CD8-positive, alpha-beta memory T cell (primary cell): Measurements from ENCODE around the gene PPP1R12B. TPM values are rescaled to one million over a fixed set of nuclear protein-coding genes. Genes with fewer than 3 reads are reported as not detected.
A peak's percentile ranks its signal among the peaks of the same experiment; 100 is the strongest.
"Not testable (repeated sequence)": the region's sequence is repeated elsewhere in the genome, so short reads cannot be mapped to it uniquely, and the experiment has no call there.

Experiments used
- CTCF ChIA-PET: fragments of 350-600 bp; sonication (Branson Sonifier 250); formaldehyde crosslinking; loops from one replicate; lab custom pipeline; 2021; ENCODE audit warnings: antibody characterized with exemption; lab: Charles Lee
- POLR2A ChIA-PET: fragments of 350-600 bp; sonication (Branson Sonifier 250); formaldehyde crosslinking; loops from one replicate; lab custom pipeline; 2021; ENCODE audit warnings: antibody characterized with exemption; lab: Charles Lee
- DNase-seq, 5 donors: peaks; one replicate each; pipeline versions ENCODE4 v3.0.0 to v3.0.0-alpha.2; 2020 to 2022; ENCODE audit warnings: mixed read lengths in 1 of 5
- H3K27ac ChIP-seq: one replicate; pipeline ENCODE4 v1.7.0; 2013; ENCODE audit warnings: low read depth, mild to moderate bottlenecking, low read length, moderate library complexity
- H3K27me3 ChIP-seq: 2 replicates; pipeline ENCODE4 v1.7.0; 2013; ENCODE audit warnings: low read length, mild to moderate bottlenecking; ENCODE audit not compliant: insufficient read depth, poor library complexity, severe bottlenecking
- H3K36me3 ChIP-seq: 2 replicates; pipeline ENCODE4 v1.7.0; 2013; ENCODE audit warnings: mild to moderate bottlenecking, low read length, moderate library complexity; ENCODE audit not compliant: insufficient read depth
- H3K4me1 ChIP-seq: 2 replicates; pipeline ENCODE4 v1.7.0; 2013; ENCODE audit warnings: mild to moderate bottlenecking, low read length, moderate library complexity; ENCODE audit not compliant: insufficient read depth
- H3K4me3 ChIP-seq: 2 replicates; pipeline ENCODE4 v1.7.0; 2013; ENCODE audit warnings: mild to moderate bottlenecking, low read length
- H3K9me3 ChIP-seq: 2 replicates; pipeline ENCODE4 v1.7.0; 2013; ENCODE audit warnings: mild to moderate bottlenecking, low read length
- H3K27ac Mint-ChIP-seq, 8 donors: one replicate each; pipeline ENCODE4 v1.8.0; 2020 to 2021; ENCODE audit warnings: mixed read lengths in 8 of 8, mild to moderate bottlenecking in 6 of 8, inconsistent platforms in 3 of 8, moderate library complexity in 3 of 8
- H3K27me3 Mint-ChIP-seq, 2 donors: one replicate each; pipeline ENCODE4 v1.8.0; 2020 to 2021; ENCODE audit warnings: mixed read lengths in 2 of 2, mild to moderate bottlenecking in 1 of 2, moderate library complexity in 1 of 2
- H3K36me3 Mint-ChIP-seq, 3 donors: one replicate each; pipeline ENCODE4 v1.8.0; 2020 to 2021; ENCODE audit warnings: mixed read lengths in 3 of 3, inconsistent platforms in 1 of 3, mild to moderate bottlenecking in 1 of 3
- H3K4me1 Mint-ChIP-seq, 3 donors: one replicate each; pipeline ENCODE4 v1.8.0; 2020 to 2021; ENCODE audit warnings: mixed read lengths in 3 of 3, inconsistent platforms in 1 of 3, mild to moderate bottlenecking in 1 of 3
- H3K4me3 Mint-ChIP-seq, 7 donors: one replicate each; pipeline ENCODE4 v1.8.0; 2020 to 2021; ENCODE audit warnings: mixed read lengths in 7 of 7, mild to moderate bottlenecking in 6 of 7, moderate library complexity in 4 of 7, inconsistent platforms in 2 of 7
- H3K9me3 Mint-ChIP-seq, 5 donors: one replicate each; pipeline ENCODE4 v1.8.0; 2020 to 2022; ENCODE audit warnings: mixed read lengths in 5 of 5, mild to moderate bottlenecking in 3 of 5, moderate library complexity in 2 of 5, inconsistent platforms in 1 of 5
- polyA plus RNA-seq: library from polyadenylated mRNA; unstranded; fragments of 300-500 nt; fragmentation: Illumina TruSeq; gene quantifications from one replicate; pipeline ENCODE4 v1.2.3, GENCODE V29; 2021
- total RNA-seq, 2 experiments: library from RNA; stranded (reverse); gene quantifications; one replicate each; pipeline ENCODE4 v1.2.3, GENCODE V29; 2021

PPP1R12B gene
- total and polyA plus RNA-seq, 3 experiments from 2014 or later = 11.7 to 13.1 (median 11.9) TPM

DNA sequence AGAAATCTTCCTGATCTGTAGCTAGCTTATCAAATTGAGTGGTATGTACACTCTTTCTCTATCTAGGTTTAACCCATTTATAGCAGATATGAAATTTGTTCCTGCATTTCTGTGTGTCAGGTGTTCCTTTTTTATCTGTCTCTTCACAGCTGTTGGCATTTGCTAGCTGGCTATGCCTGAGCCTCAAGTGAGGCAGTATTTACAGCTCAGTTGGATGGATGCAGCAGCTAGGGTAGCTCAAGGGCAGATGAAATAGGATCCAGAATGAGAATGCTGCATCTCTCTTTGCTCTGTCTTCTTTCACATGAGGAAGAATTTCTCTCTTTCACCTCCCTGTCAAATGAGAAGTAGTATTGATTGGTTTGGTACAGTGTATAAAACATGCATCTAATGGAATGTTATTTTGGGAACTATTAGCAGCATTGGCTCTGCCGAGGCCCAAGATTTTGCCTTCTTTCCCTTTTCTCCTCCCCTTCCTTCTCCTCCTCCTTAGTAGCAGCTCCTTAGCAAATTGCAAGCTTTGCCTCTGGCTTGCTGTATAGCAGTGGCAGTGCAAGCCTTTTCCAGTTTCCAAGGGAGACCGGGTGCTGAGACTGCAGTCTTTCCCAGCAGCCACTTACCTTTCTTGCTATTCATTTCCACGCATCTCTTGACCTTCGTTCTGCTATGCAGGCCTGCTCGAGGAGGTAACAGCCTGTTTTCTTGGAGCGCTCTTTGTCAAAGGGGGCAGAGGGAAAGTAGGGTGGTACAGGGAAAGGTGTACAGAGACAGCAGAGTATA lies 125.0 kb downstream of the PPP1R12B start:
- H3K4me1 ChIP-seq, H3K4me1 Mint-ChIP-seq, DNase-seq, H3K9me3 ChIP-seq, H3K27ac Mint-ChIP-seq, H3K36me3 ChIP-seq, H3K27ac ChIP-seq, CTCF ChIA-PET, H3K4me3 Mint-ChIP-seq, H3K27me3 ChIP-seq, H3K9me3 Mint-ChIP-seq, H3K27me3 Mint-ChIP-seq, H3K4me3 ChIP-seq, POLR2A ChIA-PET: not testable (repeated sequence)
- peaks cover 0 to 13% (median 12%) of the 10 kb centered on the region in 3 donors for H3K36me3 Mint-ChIP-seq

DNA sequence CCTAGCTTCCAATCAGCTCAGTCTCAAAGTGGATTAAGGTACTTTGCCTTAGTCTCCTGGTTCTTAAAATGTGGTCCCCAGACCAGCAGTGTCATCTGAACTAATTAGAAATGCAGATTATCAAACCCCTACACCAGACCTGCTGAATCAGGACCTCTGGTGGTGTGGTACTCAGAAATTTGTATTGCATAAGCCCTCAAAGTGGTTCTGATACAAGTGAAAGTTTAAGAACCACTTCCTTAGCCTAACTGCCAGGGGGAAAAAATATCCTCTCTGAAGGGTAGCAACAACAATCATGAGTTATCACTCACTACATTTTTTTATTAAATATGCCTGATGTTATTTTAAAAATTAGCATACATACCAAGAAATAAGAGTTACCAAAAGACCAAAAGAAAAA lies 131.2 kb downstream of the PPP1R12B start:
- peak overlapping the region in 3 of 8 donors; percentile 11 to 66 (median 36) for H3K27ac Mint-ChIP-seq
- peaks cover 11% of the 10 kb centered on the region for H3K4me1 ChIP-seq
- H3K27me3 Mint-ChIP-seq, DNase-seq, H3K9me3 Mint-ChIP-seq, H3K27me3 ChIP-seq, H3K4me3 Mint-ChIP-seq, H3K27ac ChIP-seq, POLR2A ChIA-PET, H3K4me3 ChIP-seq, H3K36me3 Mint-ChIP-seq, H3K9me3 ChIP-seq, H3K36me3 ChIP-seq, CTCF ChIA-PET: not testable (repeated sequence)
- peaks cover 32 to 49% (median 48%) of the 10 kb centered on the region in 3 donors for H3K4me1 Mint-ChIP-seq

DNA sequence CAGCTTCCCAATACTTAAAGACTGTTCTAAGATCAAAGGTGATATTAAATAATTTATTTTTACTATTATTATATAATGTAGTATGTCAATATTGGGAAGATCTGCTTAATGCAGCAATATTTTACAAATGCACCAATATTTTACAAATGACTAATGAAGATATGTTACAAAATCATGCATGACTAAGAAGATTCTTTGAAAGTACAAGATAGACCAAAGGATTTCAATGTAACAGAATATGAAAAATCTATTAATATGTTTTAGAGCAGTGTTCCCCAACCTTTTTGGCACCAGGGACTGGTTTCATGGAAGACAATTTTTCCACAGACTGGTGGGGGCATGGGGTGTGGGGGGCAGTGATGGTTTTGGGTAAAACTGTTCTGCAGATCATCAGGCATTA lies 132.1 kb downstream of the PPP1R12B start:
- peaks cover 39 to 55% (median 55%) of the 10 kb centered on the region in 3 donors for H3K4me1 Mint-ChIP-seq
- H3K36me3 Mint-ChIP-seq, H3K9me3 Mint-ChIP-seq, H3K36me3 ChIP-seq, CTCF ChIA-PET, DNase-seq, H3K27me3 Mint-ChIP-seq, H3K4me3 Mint-ChIP-seq, H3K27ac Mint-ChIP-seq, H3K27ac ChIP-seq, H3K4me3 ChIP-seq, H3K9me3 ChIP-seq, POLR2A ChIA-PET, H3K27me3 ChIP-seq: not testable (repeated sequence)
- peaks cover 11% of the 10 kb centered on the region for H3K4me1 ChIP-seq

DNA sequence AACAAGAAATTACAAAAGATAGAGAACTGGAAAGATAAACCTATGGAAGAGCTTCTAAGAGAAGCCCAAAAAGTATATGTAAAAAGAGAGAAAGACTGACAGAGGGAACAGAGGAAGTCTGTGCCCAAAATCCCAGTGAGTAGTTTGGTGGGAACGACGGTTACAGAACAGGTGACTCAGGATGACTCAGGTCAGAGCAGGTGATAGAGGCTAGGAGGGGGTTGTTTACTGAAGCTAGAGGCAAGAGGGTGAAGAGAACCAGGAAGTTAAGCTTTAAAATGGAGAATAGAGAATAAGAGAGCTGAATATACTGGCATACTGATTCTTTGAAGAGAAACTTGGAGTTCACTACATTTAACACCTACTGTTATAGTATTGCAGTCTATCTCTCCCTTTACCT lies 134.9 kb downstream of the PPP1R12B start:
- H3K27me3 ChIP-seq, DNase-seq, CTCF ChIA-PET, H3K9me3 Mint-ChIP-seq, H3K27ac ChIP-seq, POLR2A ChIA-PET, H3K4me3 ChIP-seq, H3K27me3 Mint-ChIP-seq, H3K36me3 ChIP-seq, H3K9me3 ChIP-seq: not testable (repeated sequence)
- H3K4me1 ChIP-seq = peaks cover 11% of the 10 kb centered on the region
- Mint-ChIP-seq H3K4me1 (peaks cover 44 to 64% (median 62%) of the 10 kb centered on the region in 3 donors), H3K27ac (peak overlapping the region in 2 of 8 donors; percentile 15 to 65), H3K36me3 (peaks cover 8 to 11% (median 9%) of the 10 kb centered on the region in 3 donors), H3K4me3 (peak overlapping the region in 3 of 7 donors; percentile 1 to 34 (median 20))

DNA sequence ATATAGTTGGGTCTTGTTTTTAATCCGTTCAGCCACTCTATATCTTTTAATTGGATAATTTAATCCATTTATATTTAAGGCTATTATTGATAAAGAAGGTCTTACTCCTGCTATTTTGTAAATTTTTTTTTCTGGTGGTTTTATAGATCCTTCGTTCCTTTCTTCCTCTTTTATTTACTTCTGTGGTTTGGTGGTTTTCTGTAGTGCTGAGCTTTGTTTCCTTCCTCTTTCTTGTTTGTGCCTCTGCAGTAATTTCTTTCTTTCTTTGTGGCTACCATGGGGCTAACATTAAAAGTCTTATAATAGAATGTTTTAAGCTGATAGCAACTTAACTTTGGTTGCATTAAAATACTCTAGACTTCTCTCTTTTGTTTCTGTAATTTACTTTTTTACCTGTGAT lies 135.5 kb downstream of the PPP1R12B start:
- H3K27ac ChIP-seq, H3K36me3 ChIP-seq, POLR2A ChIA-PET, H3K9me3 Mint-ChIP-seq, DNase-seq, CTCF ChIA-PET, H3K4me3 ChIP-seq, H3K27me3 ChIP-seq, H3K9me3 ChIP-seq, H3K27me3 Mint-ChIP-seq: not testable (repeated sequence)
- H3K4me3 Mint-ChIP-seq = peak overlapping the region in 5 of 7 donors; percentile 6 to 55 (median 30)
- peaks cover 44 to 63% (median 62%) of the 10 kb centered on the region in 3 donors for H3K4me1 Mint-ChIP-seq
- peak overlapping the region in 3 of 8 donors; percentile 0 to 44 (median 38) for H3K27ac Mint-ChIP-seq
- peaks cover 11% of the 10 kb centered on the region for H3K4me1 ChIP-seq
- peaks cover 15 to 16% (median 15%) of the 10 kb centered on the region in 3 donors for H3K36me3 Mint-ChIP-seq

DNA sequence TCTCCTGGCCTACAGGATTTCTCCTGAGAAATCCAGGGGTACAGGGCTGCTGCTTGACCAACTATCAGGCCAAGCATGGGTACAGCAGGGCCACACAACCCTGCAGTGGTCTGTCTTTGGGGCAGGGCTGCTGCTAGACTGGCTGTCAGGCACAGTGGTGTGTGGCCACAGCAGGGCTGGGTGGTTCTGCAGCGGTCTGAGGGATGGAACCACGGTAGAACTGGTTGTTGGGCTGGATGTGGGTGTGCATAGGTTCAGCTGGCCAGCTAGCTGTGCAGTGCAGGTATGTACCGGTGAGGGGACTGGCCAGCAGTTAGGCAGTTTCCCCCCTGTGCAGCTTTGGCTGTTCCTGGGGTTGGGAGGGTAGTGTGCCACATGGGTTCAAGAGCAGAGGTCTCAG lies 136.3 kb downstream of the PPP1R12B start:
- H3K27me3 ChIP-seq, CTCF ChIA-PET, POLR2A ChIA-PET, H3K9me3 ChIP-seq, H3K27ac ChIP-seq, DNase-seq, H3K4me3 ChIP-seq, H3K36me3 ChIP-seq, H3K27me3 Mint-ChIP-seq, H3K9me3 Mint-ChIP-seq: not testable (repeated sequence)
- Mint-ChIP-seq H3K27ac (peak overlapping the region in 2 of 8 donors; percentile 17 to 34), H3K4me1 (peaks cover 40 to 56% (median 54%) of the 10 kb centered on the region in 3 donors), H3K4me3 (peak overlapping the region in 3 of 7 donors; percentile 19 to 30 (median 30)), H3K36me3 (peaks cover 20 to 24% (median 23%) of the 10 kb centered on the region in 3 donors)
- H3K4me1 ChIP-seq = peaks cover 11% of the 10 kb centered on the region

DNA sequence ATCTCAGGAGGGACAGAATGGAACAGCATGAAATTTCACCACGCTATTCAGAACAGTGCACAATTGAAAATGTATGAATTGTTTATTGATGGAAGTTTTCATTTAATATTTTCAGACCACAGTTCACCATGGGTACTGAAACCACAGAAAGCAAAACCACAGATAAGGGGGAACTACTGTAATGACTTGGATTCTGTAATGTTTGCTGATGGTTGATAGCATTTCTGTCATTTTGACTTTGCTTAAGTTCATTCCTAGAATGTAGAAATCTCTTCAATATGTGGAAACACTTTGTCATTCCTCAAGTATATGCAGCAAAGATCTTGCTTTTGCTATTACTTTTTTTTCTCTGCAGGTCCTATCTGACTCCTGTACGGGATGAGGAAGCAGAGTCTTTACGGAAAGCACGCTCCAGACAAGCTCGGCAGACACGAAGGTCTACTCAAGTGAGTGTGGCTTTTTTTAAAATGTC lies 139.7 kb downstream of the PPP1R12B start:
- H3K27ac Mint-ChIP-seq, H3K27ac ChIP-seq, CTCF ChIA-PET, H3K9me3 ChIP-seq, POLR2A ChIA-PET, DNase-seq, H3K27me3 ChIP-seq, H3K27me3 Mint-ChIP-seq, H3K4me3 ChIP-seq, H3K9me3 Mint-ChIP-seq, H3K36me3 ChIP-seq: not testable (repeated sequence)
- peaks cover 11% of the 10 kb centered on the region for H3K4me1 ChIP-seq
- H3K36me3 Mint-ChIP-seq = peaks cover 26 to 44% (median 29%) of the 10 kb centered on the region in 3 donors
- H3K4me1 Mint-ChIP-seq = peaks cover 26 to 33% (median 31%) of the 10 kb centered on the region in 3 donors
- peak overlapping the region in 1 of 7 donors; percentile 5 for H3K4me3 Mint-ChIP-seq

DNA sequence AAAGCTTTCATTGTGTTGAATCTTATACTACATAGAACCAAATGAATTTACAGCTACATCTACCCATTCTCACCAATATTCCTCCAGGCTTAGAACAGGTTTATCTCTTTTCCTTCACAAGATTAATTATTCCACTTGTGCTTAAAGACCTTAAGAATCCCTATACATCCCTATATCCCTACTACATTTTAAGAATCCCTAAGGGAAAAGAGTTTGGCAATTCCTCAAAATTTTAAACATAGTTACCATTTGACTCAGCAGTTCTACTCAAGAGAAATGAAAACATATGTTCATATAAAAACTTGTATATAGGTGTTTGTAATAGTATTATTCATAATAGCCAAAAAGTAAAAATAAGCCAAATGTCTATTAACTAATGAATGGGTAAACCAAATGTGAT lies 140.6 kb downstream of the PPP1R12B start:
- H3K4me1 ChIP-seq, POLR2A ChIA-PET, H3K27me3 Mint-ChIP-seq, H3K27ac ChIP-seq, H3K27me3 ChIP-seq, H3K9me3 Mint-ChIP-seq, H3K9me3 ChIP-seq, H3K27ac Mint-ChIP-seq, H3K4me3 Mint-ChIP-seq, DNase-seq, CTCF ChIA-PET, H3K4me3 ChIP-seq, H3K36me3 ChIP-seq: not testable (repeated sequence)
- H3K4me1 Mint-ChIP-seq = peaks cover 17 to 25% (median 22%) of the 10 kb centered on the region in 3 donors
- H3K36me3 Mint-ChIP-seq = peaks cover 28 to 51% (median 29%) of the 10 kb centered on the region in 3 donors
